ENCODE data around the gene MGST2.

The MGST2 gene

GRCh38 chr4:139740531-139741041, 75.0 kb downstream of the MGST2 start:
- DNase-seq = no peak

- no peak for DNase-seq
Measured at GRCh38 chr4:139743027-139743426, 77.4 kb downstream of the MGST2 start.

DNA sequence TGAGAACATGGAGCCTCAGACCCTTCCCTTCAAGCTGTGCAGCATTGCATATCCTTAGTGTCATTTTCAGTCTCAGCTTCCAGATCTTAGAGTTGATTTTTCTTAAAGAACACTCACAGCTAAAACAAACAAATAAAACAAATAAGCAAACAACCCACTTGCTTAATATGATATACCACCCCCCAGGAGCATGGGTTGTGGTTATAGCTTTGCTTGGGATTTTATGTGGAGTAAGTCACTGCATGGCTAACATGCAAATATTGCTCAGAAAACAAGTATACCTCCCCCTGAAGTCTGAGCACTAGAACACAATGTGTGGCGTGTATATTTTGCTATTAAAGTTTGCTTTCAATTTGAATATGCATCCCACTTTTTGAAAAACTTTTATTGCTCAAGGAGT, 78.6 kb downstream of the MGST2 start:
- DNase-seq = no peak

- no peak for DNase-seq
Measured at GRCh38 chr4:139745111-139745639, 79.6 kb downstream of the MGST2 start.

DNA sequence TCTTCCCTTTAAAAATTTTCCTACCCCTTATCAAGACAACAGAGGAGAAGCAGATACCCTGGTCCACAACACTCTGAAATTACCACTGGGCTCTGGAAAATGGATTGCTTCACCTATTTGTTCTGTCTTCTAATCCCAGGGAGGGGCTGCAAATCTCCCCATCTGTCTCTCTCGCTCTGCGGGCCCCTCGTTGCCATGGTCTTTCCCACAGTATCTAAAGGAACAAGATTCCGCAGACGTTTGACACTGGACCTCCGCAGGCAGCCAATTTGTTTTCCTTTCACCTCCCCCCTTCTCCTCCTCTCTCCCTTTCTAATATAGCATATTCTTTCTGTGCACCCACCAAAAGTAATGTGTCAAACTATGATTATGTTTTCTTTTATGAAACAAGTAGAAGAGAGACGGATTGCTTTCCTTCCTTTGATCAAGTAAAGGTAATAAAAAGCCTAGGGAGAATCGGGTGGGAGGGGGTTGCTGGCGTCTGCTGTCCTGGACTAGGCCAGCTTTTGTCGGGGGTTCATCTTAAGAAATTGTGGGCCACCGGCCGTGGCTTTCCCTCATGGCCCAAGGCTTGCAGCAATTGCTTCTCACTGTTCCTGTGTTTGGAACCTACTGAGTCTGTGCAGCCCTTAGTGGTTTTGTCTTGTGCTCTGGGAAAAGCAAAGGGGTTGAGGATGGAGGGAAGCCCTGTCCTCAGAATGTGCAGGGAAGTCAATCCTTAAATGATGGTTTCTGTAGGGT, 81.0 kb downstream of the MGST2 start:
- no peak for DNase-seq

DNA sequence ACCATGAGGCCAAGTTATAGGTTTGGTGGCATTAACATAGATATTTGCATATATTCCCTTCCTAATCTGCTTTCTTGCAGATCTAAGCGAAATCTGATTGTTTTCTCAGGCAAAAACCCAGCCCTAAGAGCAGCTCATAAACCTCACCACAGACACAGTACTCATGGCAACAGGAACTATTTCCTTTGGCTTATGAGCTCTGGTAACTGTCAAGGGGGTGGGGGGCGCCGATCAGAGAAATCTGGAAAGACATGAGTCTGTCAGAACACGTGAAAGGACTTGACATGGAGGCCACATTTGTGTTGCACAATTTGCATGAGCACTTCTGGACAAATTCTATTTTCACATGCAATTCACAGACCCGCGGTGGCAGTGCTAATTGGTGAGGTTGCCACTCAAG, 83.7 kb downstream of the MGST2 start:
- DNase-seq = no peak

GRCh38 chr4:139749835-139750498, 84.3 kb downstream of the MGST2 start:
- no peak for DNase-seq

- DNase-seq = no peak
Measured at GRCh38 chr4:139753686-139754085, 88.1 kb downstream of the MGST2 start.
